Peyer's patch (tissue), 4 donors: Measurements from ENCODE around the gene C10orf105. TPM values are rescaled to one million over a fixed set of nuclear protein-coding genes. Genes with fewer than 3 reads are reported as not detected.
A peak's percentile ranks its signal among the peaks of the same experiment; 100 is the strongest.

Source experiments
- DNase-seq, 3 donors: peaks; one replicate each; pipeline ENCODE4 v3.0.0-alpha.2; 2017 to 2019
- H3K27ac ChIP-seq, 4 donors: fragments of 200-600 bp; sonication (generic); one replicate each; pipeline ENCODE4 v1.5.1; 2016 to 2019
- H3K27me3 ChIP-seq, 2 donors: fragments of 200-600 bp; sonication (generic); one replicate each; pipeline ENCODE4 v1.5.1; 2019
- H3K36me3 ChIP-seq, 3 donors: fragments of 200-600 bp; sonication (generic); one replicate each; pipeline ENCODE4 v1.5.1; 2016 to 2019
- H3K4me1 ChIP-seq, 4 donors: fragments of 200-600 bp; sonication (generic); one replicate each; pipeline ENCODE4 v1.5.1; 2016 to 2019
- H3K4me3 ChIP-seq, 4 donors: fragments of 200-600 bp; sonication (generic); 1 replicate in 3 of 4; 2 replicates in 1 of 4; pipeline ENCODE4 v1.5.1; 2016 to 2019; ENCODE audit warnings: mild to moderate bottlenecking in 1 of 4
- H3K9me3 ChIP-seq, 4 donors: fragments of 200-600 bp; sonication (generic); one replicate each; pipeline ENCODE4 v1.5.1; 2016 to 2019; ENCODE audit warnings: mild to moderate bottlenecking in 1 of 4
- CTCF ChIP-seq, 6 experiments: fragments of 450-650 bp in 4 of 6; fragments of 200-600 bp in 2 of 6; sonication (generic) in 1 of 6; IDR thresholded peaks; one replicate each; pipeline ENCODE4 v1.5.1; 2017 to 2019; ENCODE audit warnings: antibody characterized with exemption in 6 of 6, mild to moderate bottlenecking in 3 of 6, moderate library complexity in 1 of 6
- POLR2A ChIP-seq, 2 donors: fragments of 450-650 bp; IDR thresholded peaks; one replicate each; pipeline ENCODE4 v1.5.1; 2017; ENCODE audit warnings: antibody characterized with exemption in 2 of 2, mild to moderate bottlenecking in 2 of 2, moderate library complexity in 2 of 2
- total RNA-seq, 4 donors: library from RNA; depleted of rRNA; stranded (reverse); fragments of >200 nt; gene quantifications; one replicate each; pipeline ENCODE4 v1.1.0, GENCODE V29; 2016

The C10orf105 gene
- total RNA-seq, 4 donors from 2014 or later = 0.27 TPM; not detected in 3

- DNase-seq = peak in 2 of 3 donors; percentile 44 to 76
- H3K27ac ChIP-seq = peak overlapping the region; percentile 82 to 93 (median 88)
Measured at GRCh38 chr10:71746344-71747037, 26.9 kb upstream of the C10orf105 start.

GRCh38 chr10:71745664-71746250, 26.2 kb upstream of the C10orf105 start:
- peaks cover 36 to 61% (median 52%) of the 10 kb centered on the region in 4 donors for H3K4me1 ChIP-seq
- no peak overlapping the region for H3K4me3 ChIP-seq
- no peak for DNase-seq
- H3K36me3 ChIP-seq = peaks cover 0 to 8% (median 3%) of the 10 kb centered on the region in 3 donors
- H3K9me3 ChIP-seq = no peaks in the 10 kb centered on the region
- no peaks in the 10 kb centered on the region for H3K27me3 ChIP-seq
- TF ChIP-seq POLR2A (IDR thresholded peaks at IDR 0.05) = no peak
- no peak for TF ChIP-seq CTCF (IDR thresholded peaks at IDR 0.05)
- H3K27ac ChIP-seq = peak overlapping the region; percentile 82 to 93 (median 88)

More at GRCh38 chr10:71746344-71747037, 26.9 kb upstream of the C10orf105 start:
- no peaks in the 10 kb centered on the region for H3K27me3 ChIP-seq
- TF ChIP-seq POLR2A (IDR thresholded peaks at IDR 0.05) = no peak
- TF ChIP-seq CTCF (IDR thresholded peaks at IDR 0.05) = peak in 2 of 6 experiments; percentile 17 to 22
- H3K9me3 ChIP-seq = no peaks in the 10 kb centered on the region
- peaks cover 0 to 14% (median 3%) of the 10 kb centered on the region in 3 donors for H3K36me3 ChIP-seq
- peaks cover 36 to 62% (median 56%) of the 10 kb centered on the region in 4 donors for H3K4me1 ChIP-seq
- no peak overlapping the region for H3K4me3 ChIP-seq

GRCh38 chr10:71744897-71745663, 25.5 kb upstream of the C10orf105 start:
- peaks cover 0 to 1% (median 0%) of the 10 kb centered on the region in 3 donors for H3K36me3 ChIP-seq
- no peaks in the 10 kb centered on the region for H3K27me3 ChIP-seq
- H3K4me1 ChIP-seq = peaks cover 36 to 61% (median 50%) of the 10 kb centered on the region in 4 donors
- H3K9me3 ChIP-seq = no peaks in the 10 kb centered on the region
- H3K27ac ChIP-seq = peak overlapping the region in 2 of 4 donors; percentile 90 to 93
- DNase-seq = no peak
- no peak overlapping the region for H3K4me3 ChIP-seq
- TF ChIP-seq CTCF (IDR thresholded peaks at IDR 0.05) = no peak
- TF ChIP-seq POLR2A (IDR thresholded peaks at IDR 0.05) = no peak

- Histone ChIP-seq H3K4me1 (peaks cover 29 to 53% (median 39%) of the 10 kb centered on the region in 4 donors), H3K9me3 (no peaks in the 10 kb centered on the region), H3K27me3 (no peaks in the 10 kb centered on the region), H3K36me3 (no peaks in the 10 kb centered on the region), H3K4me3 (no peak overlapping the region), H3K27ac (peak overlapping the region in 2 of 4 donors; percentile 27 to 32)
- TF ChIP-seq CTCF (IDR thresholded peaks at IDR 0.05) = no peak
- no peak for TF ChIP-seq POLR2A (IDR thresholded peaks at IDR 0.05)
- no peak for DNase-seq
Measured at GRCh38 chr10:71743866-71744265, 24.3 kb upstream of the C10orf105 start.

GRCh38 chr10:71743089-71743838, 23.7 kb upstream of the C10orf105 start:
- H3K9me3 ChIP-seq = no peaks in the 10 kb centered on the region
- H3K4me3 ChIP-seq = no peak overlapping the region
- no peaks in the 10 kb centered on the region for H3K27me3 ChIP-seq
- H3K27ac ChIP-seq = peak overlapping the region in 2 of 4 donors; percentile 27 to 32
- no peak for TF ChIP-seq CTCF (IDR thresholded peaks at IDR 0.05)
- no peak for TF ChIP-seq POLR2A (IDR thresholded peaks at IDR 0.05)
- H3K4me1 ChIP-seq = peaks cover 23 to 47% (median 33%) of the 10 kb centered on the region in 4 donors
- H3K36me3 ChIP-seq = no peaks in the 10 kb centered on the region
- DNase-seq = no peak
